ENCODE results near the gene STAT3.

DNA sequence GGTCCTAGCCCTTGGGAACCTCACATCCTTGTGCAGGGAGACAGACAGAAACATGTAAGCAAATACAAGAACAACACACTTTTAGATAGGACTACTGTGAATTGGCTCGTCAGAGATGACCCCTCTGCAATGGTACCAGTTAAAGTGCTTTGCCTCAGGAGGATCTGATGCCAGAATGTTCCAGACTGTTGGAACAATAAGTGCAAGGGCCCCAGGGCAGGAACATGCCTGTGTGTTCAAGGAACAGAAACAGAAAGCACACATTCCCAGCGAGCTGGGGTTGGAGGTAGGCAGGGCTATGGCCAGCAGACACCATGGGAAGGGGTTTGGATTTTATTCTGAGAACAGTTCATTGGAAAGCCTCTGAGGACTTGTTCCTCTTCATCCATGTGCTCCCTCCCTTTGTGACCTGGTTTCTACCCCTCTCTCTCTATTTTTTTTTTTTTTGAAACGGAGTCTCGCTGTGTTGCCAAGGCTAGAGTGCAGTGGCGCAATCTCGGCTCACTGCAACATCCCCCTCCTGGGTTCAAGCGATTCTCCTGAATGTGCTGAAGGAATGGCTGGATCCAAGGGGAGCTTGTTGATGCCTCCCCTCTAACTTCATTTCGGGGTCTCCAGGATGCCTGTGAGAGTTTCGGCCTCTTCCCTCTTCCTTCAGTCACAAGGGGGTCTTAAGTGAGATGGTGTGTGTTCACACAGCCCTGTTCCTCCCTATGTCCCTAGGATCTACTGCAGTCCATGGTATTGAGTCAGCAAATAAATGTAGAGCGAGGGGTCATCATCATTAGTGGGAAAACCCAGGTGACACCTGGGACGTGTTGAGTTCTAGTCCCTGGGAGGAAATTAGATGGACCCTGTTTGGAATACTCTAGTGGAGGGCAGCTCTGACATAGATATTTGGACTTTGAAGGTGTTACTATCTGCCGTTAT is 93.5 kb downstream of the STAT3 start:
- TF ChIP-seq, protein P1, sequence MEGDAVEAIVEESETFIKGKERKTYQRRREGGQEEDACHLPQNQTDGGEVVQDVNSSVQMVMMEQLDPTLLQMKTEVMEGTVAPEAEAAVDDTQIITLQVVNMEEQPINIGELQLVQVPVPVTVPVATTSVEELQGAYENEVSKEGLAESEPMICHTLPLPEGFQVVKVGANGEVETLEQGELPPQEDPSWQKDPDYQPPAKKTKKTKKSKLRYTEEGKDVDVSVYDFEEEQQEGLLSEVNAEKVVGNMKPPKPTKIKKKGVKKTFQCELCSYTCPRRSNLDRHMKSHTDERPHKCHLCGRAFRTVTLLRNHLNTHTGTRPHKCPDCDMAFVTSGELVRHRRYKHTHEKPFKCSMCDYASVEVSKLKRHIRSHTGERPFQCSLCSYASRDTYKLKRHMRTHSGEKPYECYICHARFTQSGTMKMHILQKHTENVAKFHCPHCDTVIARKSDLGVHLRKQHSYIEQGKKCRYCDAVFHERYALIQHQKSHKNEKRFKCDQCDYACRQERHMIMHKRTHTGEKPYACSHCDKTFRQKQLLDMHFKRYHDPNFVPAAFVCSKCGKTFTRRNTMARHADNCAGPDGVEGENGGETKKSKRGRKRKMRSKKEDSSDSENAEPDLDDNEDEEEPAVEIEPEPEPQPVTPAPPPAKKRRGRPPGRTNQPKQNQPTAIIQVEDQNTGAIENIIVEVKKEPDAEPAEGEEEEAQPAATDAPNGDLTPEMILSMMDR (IDR thresholded peaks at IDR 0.05): no peak
- no peak for TF ChIP-seq POLR2AphosphoS5 (IDR thresholded peaks at IDR 0.05)

Measured in stomach (tissue), 4 donors.